GM15510 (cell line): Measurements from ENCODE around the gene UBA52.

Source experiments
- POLR2A ChIP-seq: IDR thresholded peaks from 3 replicates; pipeline ENCODE4 v1.6.1; 2011; ENCODE audit warnings: borderline replicate concordance; ENCODE audit not compliant: insufficient read length; ENCODE audit errors: extremely low read depth

UBA52 gene

DNA sequence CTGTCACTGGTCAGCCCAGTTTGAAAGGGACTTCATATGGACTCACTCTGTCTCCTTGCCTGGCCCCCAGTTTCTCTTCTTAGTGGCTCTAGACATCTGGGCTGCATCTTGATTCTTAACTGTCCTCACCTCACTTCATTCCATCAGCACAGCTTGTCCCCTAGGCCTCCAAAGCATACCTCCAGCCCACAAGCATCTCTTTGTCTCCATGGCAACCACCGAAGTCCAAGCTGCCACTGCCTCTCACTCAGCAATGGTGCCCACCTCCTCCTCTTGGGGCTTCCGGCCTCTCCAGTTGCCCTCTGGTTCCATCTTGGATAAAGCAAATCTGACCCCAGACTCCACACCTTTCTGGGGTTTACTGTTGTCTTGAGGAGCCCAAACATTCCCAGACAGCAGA is 55.2 kb downstream of the UBA52 start:
- TF ChIP-seq POLR2A, result no peak
